ENCODE measurements around the gene WDR5. TPM values are rescaled to one million over a fixed set of nuclear protein-coding genes. Genes with fewer than 3 reads are reported as not detected.

The WDR5 gene
- total and polyA plus RNA-seq, 2 experiments from 2014 or later = 37.0 to 56.6 TPM

DNA sequence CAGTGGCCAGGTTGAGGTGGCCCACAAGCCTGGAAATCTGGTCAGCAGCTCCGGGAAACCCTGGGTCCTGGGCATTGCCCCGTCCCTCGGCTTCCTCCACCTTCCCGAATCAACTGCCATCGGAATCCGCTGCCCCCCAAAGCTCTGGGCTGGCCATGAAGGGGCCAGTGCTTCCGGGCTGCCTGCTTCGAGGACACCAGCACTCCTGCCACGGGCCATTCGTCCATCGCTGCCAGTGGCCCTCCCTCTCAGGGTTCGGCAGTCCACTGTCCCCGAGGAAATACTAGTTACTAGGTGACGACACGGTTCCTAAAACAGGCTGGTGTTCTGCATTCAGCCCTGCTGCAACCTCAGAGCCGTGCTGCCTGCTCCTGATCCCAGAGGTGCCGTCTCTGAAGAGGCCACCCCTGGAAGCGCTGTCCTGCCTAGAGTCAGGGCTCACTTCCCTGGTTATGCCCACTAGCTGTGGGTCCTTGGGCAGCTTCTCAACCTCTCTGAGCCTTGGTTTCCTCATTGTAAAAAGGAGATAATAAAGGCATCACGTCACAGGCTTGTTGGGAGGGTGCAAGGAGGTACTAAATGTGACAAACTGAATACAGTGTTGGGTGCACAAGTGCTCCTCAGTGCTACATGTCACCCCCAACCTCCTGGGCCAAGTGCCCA lies 3.5 kb upstream of the WDR5 start:
- H3K4me3 ChIP-seq = no peak overlapping the region
- Mint-ChIP-seq H3K4me1 (peaks cover 34% of the 10 kb centered on the region), H3K4me3 (no peak overlapping the region), H3K27me3 (ENCODE audit: insufficient read depth, low read depth, poor library complexity) (peaks cover 15% of the 10 kb centered on the region), H3K36me3 (ENCODE audit: low read depth) (no peaks in the 10 kb centered on the region), H3K27ac (no peak overlapping the region), H3K9me3 (no peaks in the 10 kb centered on the region)
- peaks cover 26% of the 10 kb centered on the region for H3K4me1 ChIP-seq (ENCODE audit: insufficient read depth)
- DNase-seq (ENCODE audit: low spot score) (no peak), ATAC-seq (no peak)
- H3K4me2 ChIP-seq = no peak overlapping the region
- no peak for TF ChIP-seq EZH2 (IDR thresholded peaks at IDR 0.05; ENCODE audit: low read depth, unreplicated experiment)
- no peaks in the 10 kb centered on the region for H3F3A ChIP-seq (replicated peaks; ENCODE audit: low read depth)
- H3K27me3 ChIP-seq (ENCODE audit: insufficient read depth) = no peaks in the 10 kb centered on the region
- peaks cover 11% of the 10 kb centered on the region for H3K79me2 ChIP-seq (replicated peaks; ENCODE audit: insufficient read depth)
- no peaks in the 10 kb centered on the region; the same call in 1 of the 2 replicates for H4K20me1 ChIP-seq (replicated peaks; ENCODE audit: insufficient read depth)
- H3K36me3 ChIP-seq (ENCODE audit: insufficient read depth) = no peaks in the 10 kb centered on the region
- no peaks in the 10 kb centered on the region for H3K9me2 ChIP-seq (ENCODE audit: insufficient read depth)
- no peak overlapping the region for H3K27ac ChIP-seq (ENCODE audit: low read depth)
- H2AFZ ChIP-seq = no peak overlapping the region

GRCh38 chr9:134134949-134135342 lies 936 bp upstream of the WDR5 start:
- H3K4me3 Mint-ChIP-seq = peak overlapping the region; percentile 81
- H3K4me3 ChIP-seq = peak overlapping the region; percentile 78
- H2AFZ ChIP-seq = peak overlapping the region; percentile 96
- H3F3A ChIP-seq (replicated peaks; ENCODE audit: low read depth) = no peaks in the 10 kb centered on the region
- H3K27ac ChIP-seq (ENCODE audit: low read depth) = peak overlapping the region; percentile 95
- H3K4me1 Mint-ChIP-seq = peaks cover 45% of the 10 kb centered on the region
- H3K9me2 ChIP-seq (ENCODE audit: insufficient read depth) = no peaks in the 10 kb centered on the region
- no peaks in the 10 kb centered on the region for H3K9me3 Mint-ChIP-seq
- H3K27me3 Mint-ChIP-seq (ENCODE audit: insufficient read depth, low read depth, poor library complexity) = peaks cover 10% of the 10 kb centered on the region
- H3K36me3 Mint-ChIP-seq (ENCODE audit: low read depth) = peaks cover 15% of the 10 kb centered on the region
- H4K20me1 ChIP-seq (replicated peaks; ENCODE audit: insufficient read depth) = peaks cover 20% of the 10 kb centered on the region
- no peak for ATAC-seq
- peaks cover 32% of the 10 kb centered on the region for H3K4me1 ChIP-seq (ENCODE audit: insufficient read depth)
- H3K79me2 ChIP-seq (replicated peaks; ENCODE audit: insufficient read depth) = peaks cover 37% of the 10 kb centered on the region
- DNase-seq (ENCODE audit: low spot score) = no peak
- peak overlapping the region; percentile 97 for H3K4me2 ChIP-seq
- H3K27me3 ChIP-seq (ENCODE audit: insufficient read depth) = no peaks in the 10 kb centered on the region
- no peak overlapping the region for H3K27ac Mint-ChIP-seq
- H3K36me3 ChIP-seq (ENCODE audit: insufficient read depth) = 0 out of 2 replicates have a peak, but pooled peaks cover 3% of the 10 kb centered on the region
- TF ChIP-seq, protein P1, sequence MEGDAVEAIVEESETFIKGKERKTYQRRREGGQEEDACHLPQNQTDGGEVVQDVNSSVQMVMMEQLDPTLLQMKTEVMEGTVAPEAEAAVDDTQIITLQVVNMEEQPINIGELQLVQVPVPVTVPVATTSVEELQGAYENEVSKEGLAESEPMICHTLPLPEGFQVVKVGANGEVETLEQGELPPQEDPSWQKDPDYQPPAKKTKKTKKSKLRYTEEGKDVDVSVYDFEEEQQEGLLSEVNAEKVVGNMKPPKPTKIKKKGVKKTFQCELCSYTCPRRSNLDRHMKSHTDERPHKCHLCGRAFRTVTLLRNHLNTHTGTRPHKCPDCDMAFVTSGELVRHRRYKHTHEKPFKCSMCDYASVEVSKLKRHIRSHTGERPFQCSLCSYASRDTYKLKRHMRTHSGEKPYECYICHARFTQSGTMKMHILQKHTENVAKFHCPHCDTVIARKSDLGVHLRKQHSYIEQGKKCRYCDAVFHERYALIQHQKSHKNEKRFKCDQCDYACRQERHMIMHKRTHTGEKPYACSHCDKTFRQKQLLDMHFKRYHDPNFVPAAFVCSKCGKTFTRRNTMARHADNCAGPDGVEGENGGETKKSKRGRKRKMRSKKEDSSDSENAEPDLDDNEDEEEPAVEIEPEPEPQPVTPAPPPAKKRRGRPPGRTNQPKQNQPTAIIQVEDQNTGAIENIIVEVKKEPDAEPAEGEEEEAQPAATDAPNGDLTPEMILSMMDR (conservative IDR thresholded peaks at IDR 0.05; ENCODE audit: low read depth in 2 of 2) = no peak
- TF ChIP-seq, protein P2, sequence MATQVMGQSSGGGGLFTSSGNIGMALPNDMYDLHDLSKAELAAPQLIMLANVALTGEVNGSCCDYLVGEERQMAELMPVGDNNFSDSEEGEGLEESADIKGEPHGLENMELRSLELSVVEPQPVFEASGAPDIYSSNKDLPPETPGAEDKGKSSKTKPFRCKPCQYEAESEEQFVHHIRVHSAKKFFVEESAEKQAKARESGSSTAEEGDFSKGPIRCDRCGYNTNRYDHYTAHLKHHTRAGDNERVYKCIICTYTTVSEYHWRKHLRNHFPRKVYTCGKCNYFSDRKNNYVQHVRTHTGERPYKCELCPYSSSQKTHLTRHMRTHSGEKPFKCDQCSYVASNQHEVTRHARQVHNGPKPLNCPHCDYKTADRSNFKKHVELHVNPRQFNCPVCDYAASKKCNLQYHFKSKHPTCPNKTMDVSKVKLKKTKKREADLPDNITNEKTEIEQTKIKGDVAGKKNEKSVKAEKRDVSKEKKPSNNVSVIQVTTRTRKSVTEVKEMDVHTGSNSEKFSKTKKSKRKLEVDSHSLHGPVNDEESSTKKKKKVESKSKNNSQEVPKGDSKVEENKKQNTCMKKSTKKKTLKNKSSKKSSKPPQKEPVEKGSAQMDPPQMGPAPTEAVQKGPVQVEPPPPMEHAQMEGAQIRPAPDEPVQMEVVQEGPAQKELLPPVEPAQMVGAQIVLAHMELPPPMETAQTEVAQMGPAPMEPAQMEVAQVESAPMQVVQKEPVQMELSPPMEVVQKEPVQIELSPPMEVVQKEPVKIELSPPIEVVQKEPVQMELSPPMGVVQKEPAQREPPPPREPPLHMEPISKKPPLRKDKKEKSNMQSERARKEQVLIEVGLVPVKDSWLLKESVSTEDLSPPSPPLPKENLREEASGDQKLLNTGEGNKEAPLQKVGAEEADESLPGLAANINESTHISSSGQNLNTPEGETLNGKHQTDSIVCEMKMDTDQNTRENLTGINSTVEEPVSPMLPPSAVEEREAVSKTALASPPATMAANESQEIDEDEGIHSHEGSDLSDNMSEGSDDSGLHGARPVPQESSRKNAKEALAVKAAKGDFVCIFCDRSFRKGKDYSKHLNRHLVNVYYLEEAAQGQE (IDR thresholded peaks at IDR 0.05; ENCODE audit: unreplicated experiment) = no peak
- TF ChIP-seq POLR2AphosphoS5 (IDR thresholded peaks at IDR 0.05; ENCODE audit: low read depth) (no peak), ZNF114 (CRISPR knock-in tag; IDR thresholded peaks at IDR 0.05) (no peak), ZNF331 (CRISPR knock-in tag; IDR thresholded peaks at IDR 0.05; ENCODE audit: low read depth) (no peak), ZNF462 (CRISPR knock-in tag; IDR thresholded peaks at IDR 0.05) (no peak)
- TF ChIP-seq, protein P3, sequence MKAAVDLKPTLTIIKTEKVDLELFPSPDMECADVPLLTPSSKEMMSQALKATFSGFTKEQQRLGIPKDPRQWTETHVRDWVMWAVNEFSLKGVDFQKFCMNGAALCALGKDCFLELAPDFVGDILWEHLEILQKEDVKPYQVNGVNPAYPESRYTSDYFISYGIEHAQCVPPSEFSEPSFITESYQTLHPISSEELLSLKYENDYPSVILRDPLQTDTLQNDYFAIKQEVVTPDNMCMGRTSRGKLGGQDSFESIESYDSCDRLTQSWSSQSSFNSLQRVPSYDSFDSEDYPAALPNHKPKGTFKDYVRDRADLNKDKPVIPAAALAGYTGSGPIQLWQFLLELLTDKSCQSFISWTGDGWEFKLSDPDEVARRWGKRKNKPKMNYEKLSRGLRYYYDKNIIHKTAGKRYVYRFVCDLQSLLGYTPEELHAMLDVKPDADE (IDR thresholded peaks at IDR 0.05) = no peak
